GM21737 (cell line): ENCODE measurements around the gene MSANTD7.
"Not testable (repeated sequence)": the region's sequence is repeated elsewhere in the genome, so short reads cannot be mapped to it uniquely, and the experiment has no call there.

Source experiments
- ATAC-seq: cut with Tn5 transposase; IDR thresholded peaks from one replicate; pipeline ENCODE4 v1.9.1; 2021; ENCODE audit warnings: mild to moderate bottlenecking, moderate library complexity; ENCODE audit not compliant: unreplicated experiment

The MSANTD7 gene

GRCh38 chr10:14837757-14838581 is at the start of gene MSANTD7, which contains the start of the genes CDNF and HSPA14:
TSS of gene MSANTD7 (plus strand) at chr10:14838306. CDS start at chr10:14842285, 3,979 bp downstream.
TSS of gene CDNF (minus strand) at chr10:14838037. CDS start at chr10:14837946, 91 bp downstream.
TSS of gene HSPA14 (plus strand) at chr10:14838306. CDS start at chr10:14838403, 97 bp downstream.
- ATAC-seq: peak; percentile 89

DNA sequence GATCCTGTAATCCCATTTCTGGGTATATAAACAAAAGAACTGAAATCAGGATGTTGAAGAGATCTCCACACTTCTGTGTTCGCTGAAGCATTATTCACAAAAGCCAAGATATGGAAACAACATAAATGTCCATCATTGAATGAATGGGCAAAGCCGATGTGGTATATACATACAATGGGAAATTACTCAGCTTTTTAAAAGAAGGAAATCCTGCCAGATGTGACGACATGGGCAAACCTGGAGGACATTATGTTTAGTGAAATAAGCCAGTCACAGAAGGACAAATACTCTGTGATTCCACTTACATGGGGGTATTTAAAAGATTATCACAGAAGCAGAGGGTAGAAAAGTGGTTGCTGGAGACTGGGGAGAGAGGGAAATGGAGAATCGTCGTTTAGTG is 39.5 kb upstream of the MSANTD7 start:
- no peak for ATAC-seq

- ATAC-seq: no peak
Observed at GRCh38 chr10:14800397-14800796, 37.7 kb upstream of the MSANTD7 start.

DNA sequence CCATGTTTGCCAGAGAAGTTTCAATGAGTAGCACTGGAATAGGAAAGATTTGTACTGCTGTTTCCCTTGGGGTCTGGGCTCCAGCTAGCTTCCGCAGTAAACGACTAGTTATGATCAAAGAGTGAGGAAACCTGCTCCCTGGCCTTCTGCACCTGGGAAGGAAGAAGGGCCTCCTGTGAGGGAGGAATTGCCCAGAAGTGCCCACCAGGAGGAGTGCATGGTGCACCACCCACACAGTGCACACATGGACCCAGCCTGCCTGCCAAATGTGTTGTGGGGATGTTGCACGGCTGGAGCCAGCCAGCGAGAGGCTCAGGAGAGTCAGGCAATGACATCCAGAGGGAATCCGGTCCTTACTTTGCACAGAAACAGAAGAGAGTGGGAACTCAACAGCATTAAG is 36.4 kb upstream of the MSANTD7 start:
- no peak for ATAC-seq

- ATAC-seq: no peak
Observed at GRCh38 chr10:14803827-14804226, 34.3 kb upstream of the MSANTD7 start.

DNA sequence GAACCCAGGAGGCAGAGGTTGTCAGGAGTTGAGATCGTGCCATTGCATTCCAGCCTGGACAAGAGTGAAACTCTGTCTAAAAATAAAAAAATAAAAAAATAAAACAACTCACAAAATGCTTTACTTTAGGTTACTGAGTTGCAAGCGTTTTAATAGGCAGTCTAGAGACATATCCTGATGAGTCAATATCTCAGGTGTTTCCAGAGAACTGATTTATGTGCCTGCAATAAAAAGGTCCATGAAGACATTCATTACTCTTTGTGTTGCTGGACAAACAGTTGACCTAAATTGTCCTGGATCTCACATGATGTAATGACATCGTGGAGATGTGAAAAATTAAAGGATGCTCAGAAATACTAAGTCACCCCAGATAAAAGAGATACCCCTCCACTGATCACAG is 31.8 kb upstream of the MSANTD7 start:
- no peak for ATAC-seq

DNA sequence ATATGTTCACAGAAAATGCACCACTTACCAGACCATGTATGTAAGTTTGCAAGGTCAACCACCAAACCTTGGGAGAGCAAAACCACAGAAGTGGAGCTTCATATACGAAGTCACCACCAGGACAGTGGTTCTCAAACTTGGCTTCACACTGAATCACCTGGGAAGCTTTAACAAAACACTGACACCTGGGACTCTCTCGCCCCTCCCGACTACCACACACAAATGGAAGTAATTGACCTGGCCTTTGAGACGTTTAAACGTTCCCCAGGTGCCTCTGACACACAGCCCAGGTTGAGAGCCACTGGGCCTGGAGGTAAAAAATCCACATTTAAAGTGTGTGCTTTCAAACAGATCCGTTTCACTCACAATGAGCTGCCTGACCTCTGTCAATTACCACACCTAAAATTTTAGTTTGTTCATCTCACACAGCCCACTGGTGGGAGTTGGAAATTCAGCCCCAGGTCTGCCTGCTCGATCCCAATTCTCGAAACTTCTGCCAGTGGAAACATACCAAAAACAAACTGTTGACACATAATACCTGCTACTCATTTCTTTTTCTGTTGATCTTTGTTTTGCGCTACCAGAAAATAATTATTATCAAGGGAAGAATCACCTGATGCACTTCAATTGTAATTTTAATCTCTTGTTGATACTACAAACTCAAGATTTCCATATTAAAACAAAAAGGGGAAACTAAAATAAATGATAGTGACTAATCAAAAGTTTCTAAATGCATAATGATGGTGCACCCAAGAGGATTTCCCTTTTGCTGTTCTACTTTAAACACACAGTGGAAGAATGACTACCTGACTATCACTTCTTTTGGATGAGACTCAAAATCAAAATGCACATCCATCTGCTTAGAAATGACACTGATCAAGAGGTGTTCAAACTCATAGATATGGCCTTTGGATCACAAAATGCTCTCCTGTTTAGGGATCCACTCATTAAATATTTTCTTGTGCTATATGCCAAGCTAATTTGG is 26.8 kb upstream of the MSANTD7 start:
- ATAC-seq: no peak

GRCh38 chr10:14812271-14812670 is 25.8 kb upstream of the MSANTD7 start:
- no peak for ATAC-seq

DNA sequence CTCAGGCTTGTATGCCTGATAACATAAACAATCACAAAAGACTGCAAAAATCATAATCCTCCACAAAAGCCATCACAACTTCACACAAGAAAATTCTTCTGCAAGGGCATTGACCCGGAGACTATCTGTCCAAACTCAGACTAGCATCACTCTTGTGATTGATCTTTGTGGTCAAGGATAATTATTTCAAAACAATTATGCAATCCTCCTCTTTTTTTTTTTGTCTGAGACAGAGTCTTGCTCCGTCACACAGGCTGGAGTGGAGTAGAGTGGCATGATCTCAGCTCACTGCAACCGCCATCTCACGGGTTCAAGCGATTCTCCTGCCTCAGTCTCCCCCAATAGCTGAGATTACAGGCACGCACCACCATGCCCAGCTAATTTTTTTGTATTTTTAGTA is 22.4 kb upstream of the MSANTD7 start:
- no peak for ATAC-seq

GRCh38 chr10:14816717-14817116 is 21.4 kb upstream of the MSANTD7 start:
- not testable (repeated sequence) for ATAC-seq

DNA sequence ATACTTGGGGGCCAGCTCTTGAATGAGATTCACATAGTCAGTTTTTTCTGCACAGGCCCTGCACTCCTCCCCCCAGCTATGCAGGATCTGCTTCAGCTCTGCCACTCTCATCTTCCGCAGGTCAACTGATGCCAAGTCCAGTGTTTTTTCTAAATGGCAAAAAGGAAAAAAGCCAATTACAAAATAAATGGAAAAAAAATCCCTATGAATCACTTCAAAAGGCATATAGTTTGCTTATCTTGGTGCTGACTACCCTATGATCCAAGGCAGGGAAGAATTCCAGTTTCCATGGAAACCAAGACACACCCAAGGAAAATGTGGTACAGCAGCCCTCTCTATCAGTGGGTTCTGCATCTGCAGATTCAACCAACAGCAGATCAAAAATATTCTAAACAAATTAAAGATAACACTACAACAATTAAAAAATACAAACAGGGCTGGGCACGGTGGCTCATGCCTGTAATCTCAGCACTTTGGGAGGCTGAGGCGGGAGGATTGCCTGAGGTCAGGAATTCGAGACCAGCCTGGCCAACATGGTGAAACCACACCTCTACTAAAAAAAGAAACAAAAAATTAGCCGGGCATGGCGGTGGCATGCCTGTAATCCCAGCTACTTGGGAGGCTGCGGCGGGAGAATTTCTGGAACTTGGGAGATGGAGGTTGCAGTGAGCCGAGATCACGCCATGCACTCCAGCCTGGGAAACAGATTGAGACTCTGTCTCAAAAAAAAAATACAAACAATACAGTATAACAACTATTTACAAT is 17.9 kb upstream of the MSANTD7 start:
- no peak for ATAC-seq

GRCh38 chr10:14820775-14821154 is 17.3 kb upstream of the MSANTD7 start:
- no peak for ATAC-seq

- no peak for ATAC-seq
Observed at GRCh38 chr10:14821635-14822375, 16.3 kb upstream of the MSANTD7 start.

GRCh38 chr10:14822879-14823755 is 15.0 kb upstream of the MSANTD7 start:
- no peak for ATAC-seq

- ATAC-seq: no peak
Observed at GRCh38 chr10:14823966-14824365, 14.1 kb upstream of the MSANTD7 start.

- no peak for ATAC-seq
Observed at GRCh38 chr10:14826076-14826829, 11.9 kb upstream of the MSANTD7 start.

DNA sequence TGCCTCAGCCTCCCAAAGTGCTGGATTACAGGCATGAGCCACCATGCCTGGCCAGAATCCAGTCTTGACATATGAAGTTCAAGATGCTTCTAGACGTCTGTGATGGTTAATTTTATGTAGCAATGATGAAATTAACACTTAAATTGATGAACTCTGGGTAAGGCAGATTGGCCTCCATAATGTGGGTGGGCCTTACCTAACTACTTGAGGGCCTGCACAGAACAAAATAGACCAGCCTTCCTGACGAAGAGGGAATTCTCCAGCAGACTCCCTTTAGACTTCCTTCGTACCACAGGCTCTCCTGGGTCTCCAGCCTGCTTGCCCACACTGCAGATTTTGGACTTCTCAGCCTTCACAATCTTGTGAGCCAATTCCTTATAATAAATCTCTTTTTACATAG is 5.0 kb upstream of the MSANTD7 start:
- no peak for ATAC-seq

GRCh38 chr10:14836208-14836607 is 1.9 kb upstream of the MSANTD7 start:
- ATAC-seq: no peak
